ENCODE data around the gene KDM5B. TPM values are rescaled to one million over a fixed set of nuclear protein-coding genes. Genes with fewer than 3 reads are reported as not detected.

KDM5B gene
- total RNA-seq, 1 donor from 2014 or later = 78.7 TPM

DNA sequence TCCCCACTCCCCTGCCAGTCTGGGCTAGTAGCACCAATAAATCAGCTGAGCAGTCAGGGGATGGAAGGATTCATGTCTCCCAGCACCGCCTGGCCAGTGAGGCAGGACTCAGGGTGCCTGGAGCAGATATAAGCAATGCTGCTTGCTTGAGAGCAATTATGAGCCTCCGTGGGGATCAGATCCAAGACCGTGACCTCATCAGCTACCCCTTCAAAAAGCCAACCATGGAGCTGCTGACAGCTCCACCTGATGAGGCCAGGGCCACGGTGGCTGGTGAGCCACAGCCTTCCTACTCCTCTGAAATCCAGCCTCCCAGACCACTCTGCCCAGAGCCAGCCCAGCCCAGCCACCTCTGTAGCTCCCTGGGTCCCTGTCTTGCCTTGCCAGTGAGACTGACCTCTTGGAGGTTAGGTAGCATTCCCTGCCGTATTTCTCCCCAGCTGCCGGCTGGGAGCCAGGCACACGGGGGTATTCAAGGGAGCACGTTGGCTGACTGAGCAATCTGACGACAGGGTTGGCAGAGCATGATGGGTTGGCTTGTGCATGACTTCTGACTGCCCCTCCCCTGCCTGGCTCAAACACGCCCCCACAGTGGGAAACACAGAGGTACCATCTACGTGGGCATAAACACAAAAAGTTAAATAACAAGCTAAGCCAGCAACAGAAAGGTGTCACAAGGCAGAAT lies 126.3 kb downstream of the KDM5B start:
- DNase-seq (ENCODE audit: low spot score) = no peak
- Mint-ChIP-seq H3K4me3 (ENCODE audit: low read depth) (no peak overlapping the region), H3K9me3 (peaks cover 4% of the 10 kb centered on the region), H3K4me1 (ENCODE audit: low read depth) (no peaks in the 10 kb centered on the region), H3K27ac (no peak overlapping the region), H3K27me3 (ENCODE audit: low read depth) (peaks cover 20% of the 10 kb centered on the region), H3K36me3 (ENCODE audit: low read depth) (no peaks in the 10 kb centered on the region)
- intact Hi-C loops (cut with micrococcal nuclease) = no loop called here

DNA sequence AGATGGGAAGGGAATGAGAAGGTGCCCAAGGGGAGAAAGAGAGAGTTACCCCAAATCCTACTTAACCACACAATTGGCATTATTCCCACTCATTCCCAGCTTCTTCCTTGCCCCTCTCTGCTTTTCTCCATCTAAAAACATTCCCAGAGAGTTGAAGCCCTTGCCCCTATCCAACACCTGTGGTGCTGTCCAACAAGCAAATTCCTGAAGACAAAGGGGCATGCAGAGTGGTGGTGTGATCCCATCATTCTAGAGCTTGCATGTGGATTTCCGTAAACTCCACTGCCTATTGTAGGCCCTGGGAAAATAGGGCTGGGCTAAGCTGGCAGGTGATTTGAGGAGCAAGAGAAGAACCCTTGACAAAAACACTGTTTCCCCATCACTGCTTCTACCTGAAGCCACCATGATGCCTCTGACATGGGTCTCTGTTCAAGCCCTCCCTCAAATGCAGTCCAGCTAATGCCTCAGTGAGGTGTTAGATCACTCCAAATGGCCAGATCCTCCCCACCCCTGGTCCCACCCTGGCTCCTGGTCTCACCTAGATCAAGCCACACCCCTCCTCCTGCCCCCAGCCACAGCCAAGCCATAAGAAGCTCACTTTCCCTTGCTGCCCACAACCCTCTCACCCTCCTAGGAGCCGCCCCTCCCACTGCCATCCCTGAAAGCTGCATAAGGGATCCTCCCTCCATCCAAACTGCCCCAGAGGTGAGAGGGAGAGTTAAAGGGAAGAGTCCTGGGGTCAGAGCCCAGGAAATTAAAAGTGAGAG lies 127.5 kb downstream of the KDM5B start:
- no peaks in the 10 kb centered on the region for H3K36me3 Mint-ChIP-seq (ENCODE audit: low read depth)
- intact Hi-C loops (cut with micrococcal nuclease) = no loop called here
- no peak overlapping the region for H3K27ac Mint-ChIP-seq
- peaks cover 4% of the 10 kb centered on the region for H3K9me3 Mint-ChIP-seq
- no peak overlapping the region for H3K4me3 Mint-ChIP-seq (ENCODE audit: low read depth)
- no peaks in the 10 kb centered on the region for H3K4me1 Mint-ChIP-seq (ENCODE audit: low read depth)
- no peak for DNase-seq (ENCODE audit: low spot score)
- H3K27me3 Mint-ChIP-seq (ENCODE audit: low read depth) = peaks cover 18% of the 10 kb centered on the region

DNA sequence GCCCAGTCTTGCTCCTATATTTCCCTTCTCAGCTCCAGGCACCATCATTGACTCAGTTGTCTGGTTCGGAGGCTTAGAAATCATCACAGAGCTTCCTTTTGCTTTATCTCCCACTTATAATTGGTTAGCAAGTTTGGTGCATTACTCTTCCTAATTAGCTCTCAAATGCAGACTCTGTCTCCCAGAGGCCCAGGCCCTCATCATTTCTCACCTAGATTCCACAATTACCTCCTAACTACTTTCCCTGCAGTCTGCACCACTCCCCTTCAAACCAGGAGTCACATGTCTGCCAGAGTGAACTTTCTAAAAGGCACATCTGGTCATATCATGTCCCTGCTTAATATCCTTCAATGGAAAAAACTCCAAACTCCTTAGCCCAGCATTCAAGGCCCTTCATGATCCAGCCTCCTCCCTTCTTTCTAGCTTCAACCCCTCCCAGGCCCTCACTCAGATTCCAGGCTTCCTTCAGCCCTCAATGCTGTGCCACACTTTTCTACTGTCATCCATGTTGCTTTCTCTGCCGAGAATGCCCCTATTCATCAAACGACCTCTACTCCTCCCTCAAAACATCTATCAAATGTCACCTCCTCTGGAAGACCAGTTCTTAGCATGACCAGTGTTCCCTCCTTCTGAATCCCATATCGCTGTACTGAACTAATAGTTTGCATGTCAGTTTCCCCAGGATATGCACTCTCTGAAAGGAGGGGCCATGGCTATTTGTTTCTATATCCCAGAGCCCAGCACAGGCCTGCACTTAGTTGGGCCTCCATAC lies 128.6 kb downstream of the KDM5B start:
- Mint-ChIP-seq H3K9me3 (peaks cover 4% of the 10 kb centered on the region), H3K4me3 (ENCODE audit: low read depth) (no peak overlapping the region), H3K27me3 (ENCODE audit: low read depth) (peaks cover 18% of the 10 kb centered on the region), H3K27ac (no peak overlapping the region), H3K4me1 (ENCODE audit: low read depth) (no peaks in the 10 kb centered on the region), H3K36me3 (ENCODE audit: low read depth) (no peaks in the 10 kb centered on the region)
- intact Hi-C loops (cut with micrococcal nuclease) = no loop called here
- no peak for DNase-seq (ENCODE audit: low spot score)

DNA sequence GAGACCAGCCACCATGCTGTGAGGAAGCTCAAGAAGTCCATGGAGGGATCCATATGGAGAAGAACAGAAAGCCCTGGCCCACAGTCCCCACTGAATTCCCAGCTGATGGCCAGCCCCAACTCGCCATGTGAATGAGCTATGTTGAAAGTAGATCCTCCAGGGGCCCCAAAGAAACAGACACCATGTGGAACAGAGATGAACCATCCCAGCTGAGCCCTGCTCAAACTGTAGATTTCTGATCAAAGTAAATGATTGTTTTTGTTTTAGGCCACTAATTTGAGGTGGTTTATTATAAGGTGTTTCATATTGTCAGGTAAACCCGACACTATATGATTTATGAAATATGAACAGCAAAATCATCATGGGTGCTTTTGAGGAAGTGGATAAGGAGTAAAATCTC lies 130.8 kb downstream of the KDM5B start:
- intact Hi-C loops (cut with micrococcal nuclease) = no loop called here

More for the DNA sequence above, 130.8 kb downstream of the KDM5B start:
- no peak overlapping the region for H3K27ac Mint-ChIP-seq
- peaks cover 6% of the 10 kb centered on the region for H3K9me3 Mint-ChIP-seq
- no peak overlapping the region for H3K4me3 Mint-ChIP-seq (ENCODE audit: low read depth)
- no peaks in the 10 kb centered on the region for H3K4me1 Mint-ChIP-seq (ENCODE audit: low read depth)
- DNase-seq (ENCODE audit: low spot score) = no peak
- H3K36me3 Mint-ChIP-seq (ENCODE audit: low read depth) = no peaks in the 10 kb centered on the region
- H3K27me3 Mint-ChIP-seq (ENCODE audit: low read depth) = peaks cover 15% of the 10 kb centered on the region

Other genes with a start within 250 kb of the KDM5B start
- not detected in 2 replicates for gene SYT2, start 98.0 kb downstream of the KDM5B start, total RNA-seq
- 1.6 TPM in 2 replicates for gene PCAT6, start 2.5 kb upstream of the KDM5B start, total RNA-seq
- 13.1 and 15.5 TPM in 2 replicates for gene RABIF, start 80.7 kb upstream of the KDM5B start, total RNA-seq
- 27.7 and 29.2 TPM in 2 replicates for gene KLHL12, start 118.8 kb upstream of the KDM5B start, total RNA-seq
- 79.1 and 79.2 TPM in 2 replicates for gene ADIPOR1, start 149.9 kb upstream of the KDM5B start, total RNA-seq
- gene CYB5R1, start 158.8 kb upstream of the KDM5B start, total RNA-seq = 19.0 and 20.0 TPM in 2 replicates
- gene TMEM183A, start 199.0 kb upstream of the KDM5B start, total RNA-seq = 74.7 and 75.8 TPM in 2 replicates
- 33.4 and 35.1 TPM in 2 replicates for gene PPFIA4, start 218.1 kb upstream of the KDM5B start, total RNA-seq